Tibial nerve (tissue), 3 donors: Measurements from ENCODE around the gene TMEM132C.

Experiments
- CTCF ChIP-seq, 5 experiments: fragments of 200-600 bp in 3 of 5; fragments of 450-650 bp in 2 of 5; sonication (generic) in 3 of 5; IDR thresholded peaks; one replicate each; pipeline ENCODE4 v1.5.1; 2016 to 2019; ENCODE audit warnings: antibody characterized with exemption in 5 of 5, mild to moderate bottlenecking in 3 of 5, moderate library complexity in 2 of 5
- POLR2A ChIP-seq, 2 donors: fragments of 450-650 bp; IDR thresholded peaks; one replicate each; pipeline ENCODE4 v1.6.1; 2017; ENCODE audit warnings: antibody characterized with exemption in 2 of 2, mild to moderate bottlenecking in 2 of 2, moderate library complexity in 2 of 2

GRCh38 chr12:128698301-128698972, 431.5 kb downstream of the TMEM132C start:
- no peak for TF ChIP-seq CTCF (IDR thresholded peaks at IDR 0.05)
- no peak for TF ChIP-seq POLR2A (IDR thresholded peaks at IDR 0.05)
